Activated CD4-positive, alpha-beta T cell treated with anti-CD3 and anti-CD28 coated beads, Interleukin-2, amount 50 U/mL, for 24 hours (primary cell): Measurements from ENCODE around the gene RIPK4.

ENCODE experiments used
- DNase-seq, 2 donors: peaks; one replicate each; pipeline ENCODE4 v3.0.0-alpha.2; 2020; ENCODE audit warnings: low read depth in 1 of 2, low spot score in 1 of 2

Gene RIPK4

GRCh38 chr21:41769521-41769920 is 2.7 kb upstream of the RIPK4 start:
- no peak for DNase-seq

DNA sequence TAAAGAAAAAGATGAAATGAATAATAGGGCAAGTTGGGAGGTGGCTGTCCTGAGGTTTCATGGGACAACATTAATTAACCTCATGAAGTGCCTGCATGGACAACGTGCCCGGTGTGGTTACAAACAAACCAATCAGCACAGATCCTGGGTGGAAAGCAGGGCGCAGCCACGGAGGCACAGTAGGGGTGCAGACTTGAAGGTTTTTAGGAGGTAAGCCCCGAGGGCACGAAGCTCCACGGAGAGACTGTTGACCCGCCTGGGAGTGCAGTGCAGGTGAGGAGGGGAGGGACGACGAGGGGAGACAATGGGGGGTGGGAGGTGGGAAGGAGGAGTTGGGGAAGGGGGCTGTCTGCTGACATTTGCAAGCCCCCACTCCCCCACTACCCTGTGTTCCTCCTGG is 2.3 kb upstream of the RIPK4 start:
- DNase-seq, result no peak

GRCh38 chr21:41768437-41769042 is 1.7 kb upstream of the RIPK4 start:
- no peak for DNase-seq

DNA sequence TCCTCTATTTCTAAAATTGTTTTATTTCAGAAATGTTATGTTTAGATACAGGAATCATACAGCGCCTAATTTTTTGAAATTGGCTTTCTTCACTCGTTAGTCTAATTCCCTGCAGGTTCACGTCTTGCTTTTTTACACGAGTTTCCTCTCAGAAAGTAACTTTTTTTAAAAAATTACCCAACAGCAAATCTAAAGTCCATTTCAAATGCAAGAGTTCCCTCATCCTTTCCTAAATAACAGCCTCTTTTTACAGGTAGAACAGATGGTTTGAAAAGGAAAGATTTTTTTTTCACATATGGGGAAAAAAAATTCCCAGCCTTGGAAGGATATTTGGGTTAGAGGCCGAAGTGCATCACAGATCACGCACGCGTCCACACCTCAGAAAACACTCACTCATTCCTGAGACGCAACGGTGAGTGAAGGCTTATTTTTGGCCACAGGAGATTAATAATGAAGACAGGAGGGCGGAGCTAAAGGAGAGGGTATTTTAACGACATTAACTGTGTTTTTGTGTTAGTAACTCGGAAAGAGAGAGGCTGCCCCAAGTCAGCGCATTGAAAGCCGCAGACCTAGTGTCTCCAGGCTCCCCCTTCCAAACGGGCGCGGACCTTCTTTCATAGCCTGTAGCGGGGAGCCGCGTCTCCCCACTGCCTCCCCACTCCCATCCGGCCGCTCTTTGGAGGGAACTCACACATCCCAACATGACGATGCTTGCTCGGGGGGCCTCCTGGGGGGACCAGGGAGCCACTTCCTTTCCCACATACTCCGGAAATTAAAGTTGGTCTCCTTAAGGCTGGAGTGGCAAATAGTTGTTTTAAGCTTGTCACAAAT is 969 bp upstream of the RIPK4 start:
- DNase-seq, result no peak

DNA sequence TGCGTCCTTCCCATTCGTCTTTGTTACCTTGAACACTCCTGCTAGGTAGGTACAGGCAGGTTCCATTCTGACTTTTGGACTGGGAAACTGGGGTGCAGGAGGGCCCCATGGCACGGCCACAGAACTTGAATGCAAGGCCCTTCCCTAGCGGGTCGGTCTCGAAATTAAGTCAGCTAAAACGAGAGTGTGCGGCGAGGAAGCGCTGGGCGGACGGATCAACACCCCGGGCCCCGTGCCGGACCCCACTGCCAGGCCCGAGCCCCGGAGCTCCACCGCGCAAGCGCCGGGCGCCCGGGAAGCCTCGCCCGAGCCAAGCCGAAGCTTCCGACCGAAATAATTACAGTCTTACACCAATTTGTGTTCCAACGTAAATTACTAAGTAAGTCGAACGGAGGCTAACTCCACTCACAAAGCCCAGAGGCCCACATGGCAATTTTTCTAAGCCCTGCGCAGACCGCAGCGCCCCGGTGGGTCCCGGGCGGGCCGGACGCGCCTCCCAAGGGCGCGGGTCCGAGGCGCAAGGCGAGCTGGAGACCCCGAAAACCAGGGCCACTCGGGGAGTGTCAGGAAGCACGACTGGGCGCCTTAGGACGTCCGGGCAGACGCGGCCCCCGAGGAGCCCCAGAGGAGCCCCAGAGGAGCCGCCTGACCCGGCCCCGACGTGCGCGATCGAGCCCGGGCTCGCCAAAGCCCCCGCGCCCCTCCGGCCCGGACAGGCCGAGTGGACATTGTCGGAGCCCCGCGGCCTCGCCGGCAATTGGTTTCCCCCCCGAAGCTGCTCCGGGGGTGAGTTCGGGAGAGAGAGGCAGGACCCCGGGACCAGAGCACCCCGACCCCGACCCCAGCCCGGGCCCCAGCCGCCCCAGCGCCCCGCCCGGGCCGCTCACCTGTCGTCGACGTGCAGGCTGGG is 624 bp downstream of the RIPK4 start:
- DNase-seq, result no peak

- DNase-seq, result no peak
These were observed 1.4 kb downstream of the RIPK4 start for GRCh38 chr21:41765420-41765821.

DNA sequence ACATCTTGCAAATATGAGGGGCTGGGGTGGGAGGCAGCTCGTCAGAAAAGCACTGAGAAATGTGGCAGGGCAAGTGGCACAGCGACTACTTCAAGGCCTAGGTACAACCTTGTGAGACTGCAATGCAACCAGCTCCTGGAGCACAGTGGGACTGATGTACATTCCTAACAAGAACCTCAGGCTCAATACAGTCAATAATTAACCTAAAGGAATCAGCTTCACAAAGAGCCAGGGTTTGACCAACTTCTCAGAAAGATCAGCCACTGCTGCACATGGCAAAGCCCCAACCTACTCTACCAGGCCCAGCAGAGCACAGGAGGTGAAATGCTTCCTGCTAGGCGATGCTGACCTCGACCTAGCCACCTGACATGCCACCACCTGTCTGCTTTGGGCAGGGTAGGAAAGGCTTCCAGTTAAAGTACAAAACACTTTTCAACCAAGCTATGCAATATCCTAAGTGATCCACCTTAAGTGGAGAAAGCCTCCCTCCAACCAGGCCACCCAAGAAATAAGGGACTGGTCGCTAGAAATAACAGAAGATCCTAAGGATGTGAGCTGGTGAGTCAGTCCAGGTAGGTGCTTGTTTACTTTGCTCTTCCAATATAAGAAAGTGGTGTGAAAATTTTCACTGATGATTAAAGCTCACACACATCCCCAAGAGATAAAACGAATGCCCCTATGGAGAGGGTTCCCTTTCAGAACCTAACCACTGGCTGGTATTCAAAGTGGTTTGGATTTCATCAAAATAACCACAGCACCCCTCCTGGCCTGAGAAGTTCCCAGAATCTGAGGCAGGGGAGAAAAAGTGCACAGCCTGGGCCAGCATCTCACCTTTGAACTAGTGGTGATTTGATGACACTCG is 2.1 kb downstream of the RIPK4 start:
- no peak for DNase-seq

- no peak for DNase-seq
These were observed 2.9 kb downstream of the RIPK4 start for GRCh38 chr21:41763996-41764395.

DNA sequence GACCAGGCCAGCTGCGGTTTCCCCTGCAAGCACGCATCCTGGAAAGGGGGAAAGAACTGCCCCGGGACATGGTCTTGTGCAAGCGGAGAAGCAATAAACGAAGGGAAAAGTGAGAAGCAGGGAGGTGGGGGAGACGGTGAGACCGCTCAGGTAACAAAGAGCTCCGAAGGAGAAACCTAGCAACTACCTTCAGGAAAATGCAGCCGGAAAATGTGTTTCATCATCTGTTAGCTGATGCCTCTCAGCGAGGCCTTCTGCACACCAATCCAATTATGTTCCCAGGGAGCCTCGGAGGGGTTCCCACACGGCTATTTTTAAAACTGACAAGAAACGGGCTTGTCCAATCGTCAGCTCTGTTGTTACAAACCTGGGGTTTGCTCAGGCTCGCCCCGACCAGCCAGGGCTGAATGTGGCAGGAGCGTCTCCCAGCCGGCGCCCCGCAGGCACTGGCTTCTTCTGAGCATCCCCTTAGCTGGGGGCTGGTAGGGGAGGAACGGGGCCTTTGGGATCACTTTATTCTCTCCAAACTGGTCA is 3.4 kb downstream of the RIPK4 start:
- DNase-seq, result no peak

GRCh38 chr21:41762753-41763152 is 4.1 kb downstream of the RIPK4 start:
- no peak for DNase-seq

DNA sequence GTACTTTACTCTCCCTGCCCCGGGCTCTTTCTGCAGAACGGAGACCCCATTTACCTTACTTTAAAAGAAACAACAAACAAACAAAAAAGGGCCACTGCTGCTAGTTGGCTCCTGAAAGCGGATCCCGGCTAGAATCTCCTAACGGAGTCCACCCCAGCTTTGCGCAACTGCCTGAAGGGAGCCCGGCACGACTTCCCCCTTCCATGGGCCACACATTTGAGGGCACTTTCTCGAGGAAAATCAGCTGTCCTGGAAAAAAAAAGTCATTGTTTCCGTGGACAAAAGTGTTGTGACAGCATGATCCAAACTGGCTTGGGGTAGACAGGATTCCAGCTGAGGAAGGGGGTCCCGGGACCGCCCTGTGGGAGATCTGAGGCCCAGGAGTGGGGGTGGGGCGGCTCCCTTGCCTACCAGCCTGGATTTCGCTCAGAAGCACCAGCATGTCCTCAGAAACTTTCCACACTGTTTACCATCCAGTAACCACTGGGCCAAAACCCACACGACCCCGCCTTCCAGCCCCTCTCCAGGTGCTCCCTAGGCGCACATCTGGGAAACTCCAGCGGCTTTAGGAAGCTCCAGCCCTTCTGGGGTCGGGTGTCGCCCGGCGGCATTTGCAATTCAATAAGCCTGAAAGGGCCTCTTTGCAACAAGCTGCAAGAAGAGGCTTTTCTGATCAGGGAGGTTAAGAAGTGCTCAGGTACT is 4.8 kb downstream of the RIPK4 start:
- DNase-seq, result no peak

- no peak for DNase-seq
These were observed 5.5 kb downstream of the RIPK4 start for GRCh38 chr21:41761211-41761933.

DNA sequence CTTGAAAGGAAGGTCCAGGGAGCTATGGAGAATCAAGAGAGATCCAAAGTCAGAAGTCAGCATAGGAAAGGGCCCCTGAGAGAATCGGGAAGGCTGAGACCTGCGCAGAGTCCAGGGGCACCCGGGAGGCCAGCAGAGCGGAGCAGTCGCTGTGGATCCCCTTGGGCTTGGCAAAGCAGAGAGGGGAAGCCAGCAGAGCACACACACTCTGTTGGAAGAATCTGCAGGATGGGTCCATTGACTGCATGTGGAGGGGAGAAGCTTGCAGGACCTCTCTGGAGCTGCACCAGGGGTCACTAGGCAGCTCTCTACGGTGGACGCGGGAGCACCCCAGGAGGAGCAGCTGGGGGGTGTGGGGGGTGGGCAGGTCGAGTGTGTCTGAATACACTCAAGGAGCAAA is 6.4 kb downstream of the RIPK4 start:
- DNase-seq, result no peak

DNA sequence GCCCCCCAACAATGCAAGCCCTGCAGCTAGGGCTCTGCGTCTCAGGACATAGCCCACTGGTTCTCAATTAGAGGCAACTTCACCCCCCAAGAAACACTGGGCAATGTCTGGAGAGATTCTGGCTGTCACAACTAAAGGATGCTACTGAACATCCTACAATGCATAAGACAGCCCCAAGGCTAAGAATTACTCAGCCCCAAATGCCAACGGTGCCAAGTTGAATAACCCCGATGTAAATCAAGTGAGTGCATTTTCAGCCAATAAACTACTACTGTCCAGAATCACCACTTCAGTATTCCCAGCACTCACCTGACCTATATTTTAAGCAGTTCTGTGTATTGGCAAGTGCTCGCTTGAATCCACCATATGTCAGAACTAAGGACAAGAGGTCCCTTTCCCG is 6.9 kb downstream of the RIPK4 start:
- no peak for DNase-seq

DNA sequence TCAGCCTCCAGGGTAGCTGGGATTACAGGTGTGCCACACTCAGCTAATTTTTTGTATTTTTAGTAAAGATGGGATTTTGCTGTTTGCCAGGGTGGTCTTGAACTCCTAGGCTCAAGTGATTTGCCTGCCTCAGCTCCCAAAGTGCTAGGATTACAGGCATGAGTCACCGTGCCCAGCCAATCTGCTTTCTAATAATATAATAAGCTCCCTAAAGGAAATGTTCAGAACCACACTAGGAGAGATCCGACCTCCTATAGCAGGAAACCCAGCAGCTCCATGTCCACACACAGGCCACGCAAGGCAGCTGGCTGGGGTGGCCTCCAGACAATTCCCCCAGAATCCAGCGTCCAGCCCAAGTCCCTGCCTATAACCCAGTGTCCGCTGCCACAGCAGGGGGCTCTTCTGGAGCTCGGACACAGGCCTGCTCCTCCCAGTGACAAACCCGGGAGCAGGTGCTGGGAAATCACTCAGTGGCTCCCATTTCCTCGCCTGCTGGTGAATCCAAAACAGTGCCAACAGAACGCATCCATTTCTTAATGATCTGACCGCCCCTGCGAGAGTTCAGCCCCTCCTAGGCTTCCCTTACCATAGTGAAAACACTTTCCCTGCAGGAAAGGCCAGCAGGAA is 7.5 kb downstream of the RIPK4 start:
- DNase-seq, result no peak

DNA sequence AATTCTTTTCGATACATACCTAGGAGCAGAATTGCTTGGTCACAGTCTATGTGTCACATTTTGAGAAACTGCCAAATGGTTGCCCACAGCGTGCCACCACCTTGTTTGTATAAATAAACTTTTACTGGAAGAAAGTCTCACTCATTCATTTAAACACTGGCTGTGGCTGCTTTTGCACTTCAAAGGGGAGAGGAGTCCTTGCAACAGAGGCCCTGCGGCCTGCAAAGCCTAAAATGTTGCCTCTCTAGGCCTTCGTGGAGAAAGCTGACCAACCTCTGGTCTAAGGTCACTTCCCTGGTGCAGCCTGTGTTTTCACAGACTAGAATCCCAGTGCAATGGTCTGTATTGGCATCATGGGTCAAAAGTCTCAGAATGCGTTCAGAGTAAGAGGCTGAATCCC is 8.3 kb downstream of the RIPK4 start:
- no peak for DNase-seq

GRCh38 chr21:41755934-41756773 is 10.7 kb downstream of the RIPK4 start:
- no peak for DNase-seq
